GM19455 (cell line): ENCODE data around the gene PSMB3.
"Not testable (repeated sequence)": the region's sequence is repeated elsewhere in the genome, so short reads cannot be mapped to it uniquely, and the experiment has no call there.

Source experiments
- ATAC-seq: cut with Tn5 transposase; IDR thresholded peaks from one replicate; pipeline ENCODE4 v1.9.1; 2021; ENCODE audit not compliant: unreplicated experiment

PSMB3 gene

DNA sequence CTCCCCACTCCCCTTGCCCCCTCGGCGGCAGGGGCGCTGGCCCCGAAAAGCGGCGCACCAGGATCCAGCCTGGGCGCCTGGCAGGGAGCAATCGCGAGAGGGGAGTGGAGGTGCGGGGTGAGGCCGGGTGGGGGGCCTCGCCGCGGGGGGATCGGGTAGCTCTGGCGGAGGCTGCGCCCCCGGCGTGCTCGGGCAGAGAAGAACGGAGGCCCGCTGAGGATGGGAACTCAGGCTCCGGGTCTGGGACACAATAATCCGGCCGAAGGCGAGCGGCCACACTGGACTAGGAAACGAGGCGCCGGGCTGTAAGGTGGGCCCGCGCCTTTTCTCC, 3.7 kb upstream of the PSMB3 start:
- no peak for ATAC-seq

DNA sequence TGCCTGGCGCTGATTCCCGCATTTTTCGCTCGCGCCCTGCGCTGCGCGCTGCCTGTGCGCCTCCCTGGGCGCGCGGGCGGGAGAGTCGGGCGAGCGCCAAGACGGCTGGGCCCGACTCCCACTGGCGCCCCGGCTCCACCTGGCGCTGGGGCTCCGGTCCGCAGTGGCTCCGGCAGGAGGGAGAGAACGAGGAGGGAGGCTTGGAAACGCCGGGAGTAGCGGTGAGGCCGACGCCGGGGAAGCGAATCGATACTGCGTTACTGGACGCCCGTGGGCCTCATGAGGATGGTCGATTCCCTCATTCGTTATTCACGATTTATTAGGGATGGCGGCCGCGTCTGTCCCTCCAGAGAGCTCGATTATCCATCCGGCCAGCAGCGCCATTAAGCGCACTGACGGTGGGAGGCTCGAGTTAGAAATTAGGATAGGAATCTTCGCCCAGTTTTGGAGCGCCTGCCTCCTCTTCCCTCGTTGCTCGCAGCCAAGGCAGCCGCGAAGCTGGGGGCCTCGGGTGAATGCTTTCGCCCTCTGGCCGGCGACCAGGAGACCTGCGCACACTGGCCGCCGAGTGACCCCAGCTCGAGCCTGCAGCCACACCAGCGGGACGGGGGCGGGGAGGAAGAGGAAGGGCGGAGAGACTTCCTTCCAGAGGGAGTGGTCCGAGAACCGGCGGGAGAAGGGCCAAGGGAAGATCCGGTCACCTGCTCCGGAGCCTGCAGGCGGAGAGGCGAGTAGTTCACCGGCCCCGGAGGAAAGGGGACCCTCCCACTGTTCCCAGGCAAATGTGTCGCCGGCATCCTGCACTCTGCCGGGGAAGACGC, 3.1 kb upstream of the PSMB3 start:
- ATAC-seq: no peak

DNA sequence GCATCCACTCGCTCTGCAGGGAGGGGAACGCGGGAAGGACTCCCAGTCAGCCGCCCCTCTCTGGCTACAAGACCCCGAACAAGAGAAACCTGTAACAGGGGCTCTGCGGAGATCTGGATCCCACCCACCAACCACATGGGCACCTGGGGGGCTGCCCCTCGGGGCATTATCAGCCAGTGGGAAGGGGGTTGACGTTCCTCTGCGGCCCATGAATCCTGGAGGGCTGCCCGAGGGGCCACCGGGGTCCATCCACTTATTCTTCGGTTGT, 2.6 kb upstream of the PSMB3 start:
- no peak for ATAC-seq

GRCh38 chr17:38750312-38751121, 2.0 kb upstream of the PSMB3 start:
- ATAC-seq: no peak

DNA sequence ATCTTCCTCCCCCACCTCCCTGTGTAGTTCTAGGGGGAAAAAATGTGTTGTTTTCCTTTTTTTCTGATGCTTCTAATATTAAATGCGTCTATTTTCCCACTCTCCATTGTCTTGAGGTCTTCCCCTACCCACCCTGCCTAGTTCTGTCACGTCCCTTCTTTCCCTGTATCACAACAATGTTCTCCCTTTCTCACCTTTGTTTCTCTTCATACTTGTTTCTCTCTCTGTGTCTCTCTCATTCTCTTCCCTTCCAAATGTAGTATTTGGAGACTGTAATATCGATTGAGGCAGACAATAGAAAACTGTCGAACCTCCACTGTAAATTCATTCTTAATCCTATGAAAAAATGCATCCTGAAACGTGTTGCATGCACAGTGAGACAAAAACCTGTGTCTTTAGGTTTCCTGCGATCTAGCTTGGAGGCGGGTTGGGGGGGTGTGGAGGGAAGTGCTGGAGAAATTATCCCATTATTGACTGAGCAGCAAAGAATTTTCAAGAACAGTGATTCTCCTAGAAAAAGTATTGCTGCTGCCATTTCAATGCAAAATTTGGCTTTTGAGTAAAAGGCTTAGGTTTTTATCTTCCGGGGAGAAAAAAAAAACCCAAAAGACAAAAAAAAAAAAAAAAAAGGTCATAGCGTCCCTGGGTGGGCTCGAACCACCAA, 1.3 kb upstream of the PSMB3 start:
- ATAC-seq: no peak

GRCh38 chr17:38751808-38752307, 683 bp upstream of the PSMB3 start:
- peak; percentile 14 for ATAC-seq

DNA sequence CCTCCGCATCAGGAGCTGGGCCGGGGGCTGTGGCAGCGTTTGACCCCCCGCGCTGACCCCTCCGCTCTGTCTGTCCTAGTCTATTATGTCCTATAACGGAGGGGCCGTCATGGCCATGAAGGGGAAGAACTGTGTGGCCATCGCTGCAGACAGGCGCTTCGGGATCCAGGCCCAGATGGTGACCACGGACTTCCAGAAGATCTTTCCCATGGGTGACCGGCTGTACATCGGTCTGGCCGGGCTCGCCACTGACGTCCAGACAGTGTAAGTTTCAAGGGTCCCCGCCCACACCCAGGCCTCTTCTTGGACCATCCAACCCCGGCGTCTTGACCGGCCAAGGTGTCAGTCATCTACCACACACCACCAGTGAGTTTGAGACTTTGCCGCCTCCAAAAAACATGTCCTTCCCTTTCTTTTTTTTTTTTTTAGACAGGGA, 548 bp downstream of the PSMB3 start:
- no peak for ATAC-seq

- ATAC-seq: no peak
These were observed 9.1 kb downstream of the PSMB3 start for GRCh38 chr17:38761612-38762011.

DNA sequence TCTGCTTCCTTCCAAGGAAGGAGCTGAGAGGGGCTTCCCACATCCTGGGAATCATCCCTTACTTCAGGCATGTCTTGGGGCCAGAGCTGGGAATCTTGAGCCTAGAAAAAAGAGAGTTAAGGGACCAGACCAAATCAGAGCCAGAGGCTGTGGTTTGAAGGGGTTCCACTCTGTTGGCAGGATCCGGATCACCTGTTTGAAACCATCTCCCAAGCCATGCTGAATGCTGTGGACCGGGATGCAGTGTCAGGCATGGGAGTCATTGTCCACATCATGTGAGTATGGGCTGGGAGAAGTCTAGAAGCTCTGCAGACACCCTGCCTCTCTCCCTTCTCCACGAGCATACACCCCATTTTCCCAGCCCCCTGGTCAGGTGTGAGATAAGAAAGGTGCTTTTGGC, 9.7 kb downstream of the PSMB3 start:
- ATAC-seq: no peak

- no peak for ATAC-seq
These were observed 13.8 kb downstream of the PSMB3 start for GRCh38 chr17:38766341-38766740.

DNA sequence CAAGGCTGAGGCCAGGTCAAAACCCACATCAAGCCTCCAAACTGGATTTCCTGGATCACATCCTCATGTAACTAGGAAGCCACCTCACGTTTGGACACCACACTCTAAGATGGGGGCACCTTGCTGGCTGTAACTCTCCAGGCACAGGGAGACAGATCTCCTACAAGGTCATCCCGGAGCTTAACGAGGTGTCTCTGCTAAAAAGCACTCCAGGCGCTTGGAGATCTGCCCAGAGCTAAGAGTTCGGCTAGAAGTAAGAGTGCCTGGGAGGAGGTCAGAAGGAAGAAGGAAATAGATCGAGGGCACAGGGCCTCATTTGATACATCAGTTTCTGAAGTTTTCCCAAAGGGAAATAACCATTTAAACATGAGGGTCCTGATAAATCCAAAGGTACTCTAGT, 15.9 kb downstream of the PSMB3 start:
- ATAC-seq: no peak

DNA sequence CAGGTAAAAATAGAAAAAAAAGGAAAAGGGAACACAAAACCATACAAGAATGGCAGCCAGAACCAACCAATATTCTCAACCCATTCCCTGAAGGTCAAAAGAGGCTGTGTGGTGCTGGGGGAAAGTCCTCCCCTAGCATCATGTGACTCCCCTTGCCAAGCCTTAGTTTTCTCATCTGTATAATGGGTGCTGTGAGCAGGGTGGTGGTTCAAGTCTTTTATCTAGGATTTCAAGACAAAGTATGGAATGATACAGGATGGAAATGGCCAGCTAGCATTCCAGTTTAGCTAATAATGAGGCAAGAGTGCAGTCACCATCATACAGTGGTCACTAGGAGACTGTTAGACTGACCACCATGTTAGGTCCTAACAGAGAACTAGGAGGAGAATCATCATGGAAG, 20.7 kb downstream of the PSMB3 start:
- no peak for ATAC-seq

- ATAC-seq: no peak
These were observed 25.2 kb downstream of the PSMB3 start for GRCh38 chr17:38777641-38778250.

GRCh38 chr17:38779965-38780752, 27.6 kb downstream of the PSMB3 start:
- no peak for ATAC-seq

GRCh38 chr17:38783227-38783626, 30.7 kb downstream of the PSMB3 start:
- no peak for ATAC-seq

DNA sequence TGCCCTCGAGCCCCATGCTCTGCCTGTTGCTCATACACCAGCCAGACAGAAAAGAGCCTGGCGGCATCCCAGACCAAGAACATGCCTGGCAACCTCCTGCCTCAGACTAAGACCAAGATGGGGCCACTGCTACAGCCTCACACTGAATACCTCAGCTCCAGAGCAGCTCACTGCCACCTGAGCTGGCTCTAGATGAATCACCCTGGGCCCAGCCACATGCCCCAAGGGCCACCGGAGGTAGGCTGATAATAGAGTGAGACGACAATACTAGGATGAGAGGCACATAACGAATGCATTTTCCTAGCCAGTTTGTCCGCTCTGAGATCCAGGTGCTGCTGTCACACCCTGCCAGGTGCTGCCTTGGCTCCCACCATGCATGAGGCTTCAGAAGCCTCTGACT, 33.8 kb downstream of the PSMB3 start:
- no peak for ATAC-seq

GRCh38 chr17:38787999-38788398, 35.5 kb downstream of the PSMB3 start:
- not testable (repeated sequence) for ATAC-seq

DNA sequence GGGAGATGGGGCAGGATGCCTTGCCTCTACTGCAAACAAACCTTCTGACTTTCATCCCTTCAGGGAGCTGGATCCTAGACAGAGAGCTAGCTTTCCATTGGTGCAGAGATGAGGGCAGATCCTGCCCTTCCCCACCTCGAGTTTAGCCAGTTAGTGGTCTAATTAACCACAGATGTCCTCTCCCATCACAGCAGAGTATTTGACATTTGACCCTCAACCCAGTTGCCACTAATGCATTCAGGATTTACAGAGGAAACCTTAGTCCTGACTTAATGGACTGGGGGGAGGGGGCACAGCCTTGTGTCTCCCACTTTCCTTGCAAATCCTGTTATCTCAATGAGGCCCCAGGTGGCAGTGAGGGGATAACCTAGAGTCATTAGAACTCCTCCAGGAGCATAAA, 36.6 kb downstream of the PSMB3 start:
- ATAC-seq: no peak

DNA sequence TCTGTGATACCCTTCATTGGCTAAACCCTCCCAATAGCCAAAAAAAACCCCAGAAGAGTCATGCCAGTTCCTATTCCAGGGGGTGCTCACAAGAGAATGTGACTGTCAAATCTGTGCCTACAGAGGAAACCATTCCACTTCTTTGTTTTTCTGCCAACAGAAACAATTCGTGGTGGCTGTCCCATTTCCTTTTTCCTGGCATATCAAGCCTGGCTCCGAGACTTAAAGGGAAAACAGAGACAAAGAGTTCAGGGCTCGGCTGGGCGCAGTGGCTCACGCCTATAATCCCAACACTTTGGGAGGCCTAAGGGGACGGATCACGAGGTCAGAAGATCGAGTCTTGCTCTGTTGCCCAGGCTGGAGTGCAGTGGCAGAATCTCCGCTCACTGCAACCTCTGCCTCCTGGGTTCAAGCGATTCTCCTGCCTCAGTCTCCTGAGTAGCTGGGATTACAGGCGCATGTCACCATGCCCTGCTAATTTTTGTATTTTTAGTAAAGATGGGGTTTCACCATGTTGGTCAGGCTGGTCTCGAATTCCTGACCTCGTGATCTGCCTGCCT, 37.7 kb downstream of the PSMB3 start:
- ATAC-seq: not testable (repeated sequence)

- ATAC-seq: no peak
These were observed 38.6 kb downstream of the PSMB3 start for GRCh38 chr17:38791162-38791561.
